Epithelial cell of esophagus (primary cell): Measurements from ENCODE around the gene SLC25A51.

Source experiments
- DNase-seq: peaks from one replicate; pipeline ENCODE4 v3.0.0; 2010; ENCODE audit warnings: low read depth
- H3K4me3 ChIP-seq: 2 replicates; pipeline ENCODE4 v1.5.1; 2011; ENCODE audit warnings: mild to moderate bottlenecking, low read length, control low read depth
- CTCF ChIP-seq: IDR thresholded peaks from 2 replicates; pipeline ENCODE4 v1.5.1; 2011; ENCODE audit warnings: low read depth, mild to moderate bottlenecking, low read length, control low read depth, inconsistent platforms; ENCODE audit not compliant: insufficient read depth; ENCODE audit errors: missing control alignments

SLC25A51 gene

GRCh38 chr9:37948417-37948980, 44.6 kb upstream of the SLC25A51 start:
- H3K4me3 ChIP-seq = no peak overlapping the region
- no peak for TF ChIP-seq CTCF
- no peak for DNase-seq

- DNase-seq = peak; percentile 58
- TF ChIP-seq CTCF = no peak
- H3K4me3 ChIP-seq = no peak overlapping the region
These were observed 44.0 kb upstream of the SLC25A51 start for GRCh38 chr9:37947977-37948376.

GRCh38 chr9:37947471-37947870, 43.5 kb upstream of the SLC25A51 start:
- TF ChIP-seq CTCF = no peak
- no peak for DNase-seq
- no peak overlapping the region for H3K4me3 ChIP-seq

GRCh38 chr9:37946971-37947370, 43.0 kb upstream of the SLC25A51 start:
- H3K4me3 ChIP-seq = no peak overlapping the region
- no peak for TF ChIP-seq CTCF
- DNase-seq = no peak

- DNase-seq = no peak
- H3K4me3 ChIP-seq = no peak overlapping the region
These were observed 42.1 kb upstream of the SLC25A51 start for GRCh38 chr9:37946041-37946440.

GRCh38 chr9:37944671-37945481, 40.9 kb upstream of the SLC25A51 start:
- peak; percentile 44 for DNase-seq
- TF ChIP-seq CTCF = no peak
- H3K4me3 ChIP-seq = no peak overlapping the region

More at GRCh38 chr9:37946041-37946440, 42.1 kb upstream of the SLC25A51 start:
- no peak for TF ChIP-seq CTCF

DNA sequence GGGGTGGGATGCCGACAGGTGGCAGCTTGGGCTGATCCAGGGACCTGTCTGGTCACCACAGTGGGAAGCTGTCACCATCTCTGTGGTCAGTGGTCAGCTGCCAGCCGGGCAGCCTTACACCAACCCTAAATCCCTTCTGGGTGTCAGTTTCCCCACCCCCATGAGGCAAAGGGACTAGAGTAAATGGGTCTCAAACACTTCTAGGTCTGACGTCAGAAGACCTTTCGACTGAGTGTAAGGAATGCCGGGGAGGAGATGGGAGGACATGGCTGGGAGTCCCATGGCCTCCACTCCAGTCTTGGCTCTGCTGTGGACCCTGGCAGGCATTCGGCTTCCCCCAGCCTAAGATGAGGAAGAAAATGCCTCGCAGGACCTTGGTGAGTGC, 40.3 kb upstream of the SLC25A51 start:
- no peak for TF ChIP-seq CTCF
- no peak for DNase-seq
- no peak overlapping the region for H3K4me3 ChIP-seq
